Pons (tissue), 1 donor: ENCODE data around the gene HSDL1.

Source experiments
- DNase-seq: peaks from one replicate; pipeline ENCODE4 v3.0.0-alpha.2; 2016; ENCODE audit warnings: low spot score

The HSDL1 gene

DNA sequence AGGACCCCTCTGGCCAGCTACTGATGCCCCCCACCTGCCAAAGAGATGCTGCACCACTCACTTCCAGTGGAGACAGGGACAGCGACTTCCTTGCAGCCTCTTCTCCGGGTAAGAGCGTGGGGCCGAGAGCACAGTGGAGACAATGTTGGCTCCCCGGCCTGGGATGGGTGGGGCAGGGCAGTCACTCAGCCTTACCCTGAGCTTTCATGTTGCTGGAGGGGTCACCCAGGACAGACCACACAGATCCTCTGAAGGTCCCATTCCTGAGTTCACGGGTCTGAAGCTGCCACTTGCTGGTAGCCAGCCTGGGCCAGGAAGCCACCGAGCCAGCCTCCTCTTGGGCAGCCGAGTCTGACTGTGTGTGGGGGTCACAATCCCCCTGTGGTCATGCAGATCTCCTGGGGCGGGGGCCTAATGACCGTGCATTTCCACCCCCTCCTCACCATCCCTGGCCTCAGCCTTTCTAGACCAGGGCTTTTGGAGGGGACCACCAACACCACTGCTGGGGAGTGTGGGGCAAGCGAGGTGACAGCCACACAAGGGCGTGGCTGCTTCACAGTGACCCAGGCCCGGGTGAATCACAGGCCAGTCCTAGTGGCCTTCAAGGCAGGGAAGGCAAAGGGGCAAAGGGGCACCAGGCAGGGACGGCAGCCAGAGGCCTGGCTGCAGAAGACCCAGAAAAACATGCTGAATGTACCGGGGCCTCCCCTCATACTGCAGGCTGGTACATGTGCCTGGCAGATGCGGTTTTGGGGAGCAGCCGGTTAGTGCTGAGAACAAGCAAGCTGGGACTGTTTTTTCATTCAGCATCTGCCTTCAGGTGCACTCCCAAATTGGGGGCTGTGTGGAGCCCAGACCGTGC, 31.4 kb upstream of the HSDL1 start:
- no peak for DNase-seq

DNA sequence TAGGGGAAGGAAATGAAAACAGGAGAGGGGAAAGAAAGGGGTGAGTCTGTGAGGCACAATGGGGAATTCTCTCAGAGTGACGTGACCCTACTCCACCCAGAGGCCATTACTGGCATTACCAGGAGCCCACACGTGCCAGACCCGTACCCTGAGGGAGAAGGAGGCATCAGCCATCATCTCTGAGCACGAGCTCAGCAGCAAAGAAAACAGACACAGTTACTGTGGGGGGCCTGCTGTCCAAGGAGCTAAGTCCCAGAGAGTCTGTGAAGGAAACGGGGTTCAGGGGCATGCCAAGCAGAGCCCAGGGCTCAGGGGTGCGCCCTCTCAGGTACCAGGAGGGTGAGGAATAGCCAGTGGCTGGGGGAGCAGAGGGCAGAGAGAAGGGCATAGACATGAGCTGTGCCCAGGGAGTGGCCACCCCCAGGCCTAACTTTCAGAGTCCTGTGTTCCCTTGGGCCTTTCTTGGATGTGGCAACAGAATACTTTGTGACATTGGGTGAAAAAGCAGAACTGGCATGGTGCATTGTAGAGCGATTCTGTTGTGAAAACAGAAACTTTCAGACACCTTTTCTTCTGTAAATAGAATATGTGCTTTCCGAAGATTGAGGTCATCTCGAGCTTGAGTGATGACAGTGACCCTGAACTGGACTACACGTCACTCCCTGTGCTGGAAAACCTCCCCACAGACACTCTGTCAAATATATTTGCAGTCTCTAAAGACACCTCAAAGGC, 30.5 kb upstream of the HSDL1 start:
- DNase-seq, result peak; percentile 32

DNA sequence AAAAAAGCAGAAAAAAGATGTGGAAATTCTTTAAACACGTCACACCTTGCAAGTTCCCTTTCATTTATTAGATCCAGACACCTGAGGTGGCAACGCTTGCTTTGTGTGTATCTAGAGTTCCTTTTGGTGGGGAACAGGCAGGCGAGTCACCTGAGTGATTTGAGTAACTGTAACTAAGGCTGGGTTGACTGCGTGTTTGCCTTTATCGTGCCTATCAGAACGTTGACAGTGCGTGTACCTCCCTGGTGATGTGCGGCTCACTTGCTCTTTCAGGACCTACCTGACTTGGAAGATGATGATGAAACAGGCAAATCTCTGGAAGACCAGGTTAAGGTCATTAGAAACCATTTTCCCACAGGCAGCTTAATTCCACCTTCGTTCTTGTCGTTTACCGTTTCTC, 29.4 kb upstream of the HSDL1 start:
- no peak for DNase-seq

DNA sequence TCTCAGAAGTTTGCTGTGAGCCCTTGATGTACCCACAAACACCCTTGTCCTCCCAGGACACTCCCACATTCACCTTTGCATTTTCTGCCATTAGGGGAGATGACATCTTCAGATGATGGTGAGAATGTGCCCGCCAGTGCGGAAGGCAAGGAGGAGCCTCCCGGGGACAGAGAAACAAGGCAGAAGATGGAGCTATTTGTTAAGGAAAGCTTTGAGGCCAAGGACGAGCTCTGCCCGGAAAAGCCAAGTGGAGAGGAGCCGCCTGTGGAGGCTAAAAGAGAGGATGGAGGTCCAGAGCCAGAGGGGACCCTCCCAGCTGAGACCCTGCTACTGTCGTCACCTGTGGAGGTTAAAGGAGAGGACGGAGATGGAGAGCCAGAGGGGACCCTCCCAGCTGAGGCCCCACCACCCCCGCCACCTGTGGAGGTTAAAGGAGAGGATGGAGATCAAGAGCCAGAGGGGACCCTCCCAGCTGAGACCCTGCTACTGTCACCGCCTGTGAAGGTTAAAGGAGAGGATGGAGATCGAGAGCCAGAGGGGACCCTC, 24.9 kb upstream of the HSDL1 start:
- DNase-seq, result no peak

DNA sequence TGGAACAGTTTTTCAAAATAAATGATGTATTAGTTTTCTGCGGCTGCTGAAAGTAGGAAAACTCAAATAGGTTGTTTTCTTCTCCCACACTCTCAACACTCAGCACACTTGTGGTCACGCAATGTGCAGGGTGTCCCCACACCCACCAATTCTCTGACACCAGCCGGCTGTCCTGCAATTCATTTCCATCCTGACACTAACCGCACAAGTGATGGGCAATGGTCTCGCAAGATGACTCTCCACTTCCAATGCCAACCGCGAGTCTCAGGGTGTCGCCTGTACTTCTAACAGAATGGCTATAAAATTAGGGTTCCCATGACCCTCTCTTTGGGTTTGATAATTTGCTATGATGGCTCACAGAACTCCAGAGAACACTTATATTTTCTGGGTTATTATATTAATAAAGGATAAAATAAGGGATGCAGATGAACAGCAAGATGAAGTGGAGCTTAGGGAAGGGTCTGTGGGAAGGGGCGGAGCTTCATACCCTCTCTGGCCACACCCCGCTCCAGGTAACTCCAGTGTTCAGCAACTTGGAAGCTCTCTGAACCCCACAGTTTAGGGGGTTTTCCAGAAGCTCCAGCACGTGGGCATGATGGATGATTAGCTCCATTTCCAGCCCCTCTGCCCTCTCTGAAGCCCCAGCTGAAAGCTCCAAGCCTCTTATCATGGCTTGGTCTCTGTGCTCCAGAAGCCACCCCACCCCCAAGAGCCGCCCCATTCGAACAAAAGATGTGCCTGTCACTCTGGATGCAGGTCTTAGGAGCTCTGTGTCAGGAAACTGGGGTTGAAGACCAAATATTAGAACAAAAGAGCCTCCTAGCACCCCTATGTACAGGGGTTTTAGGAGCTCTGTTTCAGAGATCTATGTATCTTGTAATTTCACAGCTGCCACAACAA, 22.1 kb upstream of the HSDL1 start:
- DNase-seq, result no peak

DNA sequence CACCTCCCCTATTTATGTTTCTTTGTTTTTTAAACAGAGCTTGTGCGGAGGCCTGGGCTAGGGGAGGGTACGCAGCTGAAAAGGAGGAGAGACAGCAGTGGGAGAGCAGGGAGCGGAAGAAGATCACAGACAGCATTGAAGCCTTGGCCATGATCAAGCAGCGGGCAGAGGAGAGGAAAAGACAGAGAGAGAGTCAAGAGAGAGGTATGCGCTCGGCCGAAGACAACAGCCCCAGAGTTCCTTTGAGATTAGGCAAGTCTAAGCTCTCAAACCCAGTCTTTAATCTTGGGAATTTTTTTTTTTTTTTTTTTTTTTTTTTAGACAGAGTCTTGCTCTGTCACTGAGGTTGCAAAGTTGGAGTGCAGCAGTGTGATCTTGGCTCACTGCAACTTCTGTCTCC, 20.8 kb upstream of the HSDL1 start:
- no peak for DNase-seq

DNA sequence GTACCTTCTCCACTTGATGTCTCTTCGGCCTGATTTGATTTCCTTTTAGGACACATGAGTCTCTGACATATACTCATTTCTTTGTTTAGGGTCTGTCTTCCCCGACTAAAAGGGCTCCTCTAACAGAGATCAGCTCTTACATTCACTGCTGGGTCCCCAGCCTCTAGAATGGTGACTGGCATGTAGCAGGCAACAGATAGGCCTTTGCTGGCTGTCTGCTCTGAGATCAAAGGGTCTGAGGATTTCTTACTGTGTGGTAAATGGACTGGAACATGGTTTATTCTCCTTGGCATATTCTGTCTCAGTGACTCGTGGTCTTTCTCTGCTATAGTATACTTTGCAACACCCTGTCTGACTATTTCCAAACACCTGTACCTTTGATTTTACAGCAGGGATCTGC, 16.8 kb upstream of the HSDL1 start:
- DNase-seq, result no peak

DNA sequence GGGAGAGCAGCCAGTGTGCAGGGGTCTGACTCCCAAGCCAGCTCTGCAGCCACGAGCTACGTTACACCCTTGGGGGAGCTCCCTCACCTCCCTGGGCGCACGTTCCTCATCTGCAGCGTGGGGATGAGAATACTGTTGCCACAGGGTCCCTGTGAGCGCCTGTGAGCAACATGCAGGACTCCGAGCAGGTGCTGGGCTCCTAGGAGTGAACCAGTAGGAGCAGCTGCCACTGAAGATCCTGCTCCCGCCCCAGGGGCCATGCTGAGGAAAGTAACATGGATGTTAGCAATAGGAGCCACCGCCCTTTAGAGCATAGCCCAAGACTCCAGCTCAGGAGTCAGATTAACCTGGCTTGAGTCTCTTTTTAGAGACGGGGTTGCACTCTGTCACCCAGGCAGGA, 16.1 kb upstream of the HSDL1 start:
- DNase-seq, result no peak

DNA sequence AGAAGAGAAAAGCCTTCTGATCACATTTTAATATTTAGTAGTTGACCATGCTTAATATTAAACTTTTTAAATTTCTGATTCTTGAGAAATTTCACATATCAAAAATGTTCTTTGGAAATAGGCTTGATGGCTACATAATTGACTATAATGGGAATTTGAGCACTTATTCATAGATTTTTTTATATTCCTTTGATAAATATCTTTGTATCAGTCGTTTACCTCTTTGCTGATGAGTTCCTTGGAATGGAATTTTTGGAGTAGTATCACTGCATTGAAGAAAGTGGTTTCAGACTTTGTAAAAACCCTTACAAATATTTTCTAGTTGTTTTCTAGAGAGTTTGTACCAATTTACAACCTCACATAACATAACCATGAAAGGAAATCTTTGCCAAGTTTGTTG, 14.8 kb upstream of the HSDL1 start:
- DNase-seq, result no peak

DNA sequence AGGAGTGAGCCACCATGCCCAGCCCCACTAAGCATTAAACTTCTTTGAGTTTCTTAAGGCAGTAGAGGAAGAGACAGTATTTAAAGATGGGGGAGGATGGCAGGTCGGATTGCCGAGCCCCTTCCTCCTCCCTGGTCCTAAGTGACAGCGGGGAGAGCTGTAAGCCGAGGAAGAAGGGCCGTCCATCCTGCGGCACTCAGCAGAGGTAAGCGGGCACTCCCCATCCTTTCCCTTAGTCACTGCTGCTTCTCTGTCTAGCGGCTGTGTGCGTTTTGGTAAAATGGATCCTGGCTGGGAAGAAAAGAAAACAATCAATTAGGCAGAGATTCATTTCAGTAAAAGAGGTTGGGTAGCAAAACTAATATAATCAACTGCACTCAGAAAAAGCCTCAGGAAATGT, 14.0 kb upstream of the HSDL1 start:
- DNase-seq, result no peak

DNA sequence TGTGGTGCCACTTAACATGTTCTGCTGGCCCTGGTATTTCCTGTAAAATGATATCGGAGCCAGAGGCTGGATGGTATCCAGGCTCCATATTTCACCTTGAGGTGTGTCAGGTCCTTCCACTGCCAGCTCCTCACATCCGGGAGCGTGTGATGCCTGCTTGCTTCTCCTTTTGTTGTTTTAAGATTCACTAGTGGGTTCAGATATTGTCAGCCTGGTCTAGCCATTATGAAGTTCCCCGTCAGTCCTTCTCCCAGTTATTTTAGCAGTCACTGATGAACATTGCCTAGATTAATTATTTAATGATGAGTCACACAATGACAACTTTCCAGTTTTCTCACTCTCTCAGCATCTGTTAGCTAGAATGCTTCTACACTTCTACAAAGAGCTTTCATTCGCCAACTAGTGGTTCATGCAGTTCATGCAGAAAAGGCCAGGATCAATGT, 11.4 kb upstream of the HSDL1 start:
- no peak for DNase-seq

DNA sequence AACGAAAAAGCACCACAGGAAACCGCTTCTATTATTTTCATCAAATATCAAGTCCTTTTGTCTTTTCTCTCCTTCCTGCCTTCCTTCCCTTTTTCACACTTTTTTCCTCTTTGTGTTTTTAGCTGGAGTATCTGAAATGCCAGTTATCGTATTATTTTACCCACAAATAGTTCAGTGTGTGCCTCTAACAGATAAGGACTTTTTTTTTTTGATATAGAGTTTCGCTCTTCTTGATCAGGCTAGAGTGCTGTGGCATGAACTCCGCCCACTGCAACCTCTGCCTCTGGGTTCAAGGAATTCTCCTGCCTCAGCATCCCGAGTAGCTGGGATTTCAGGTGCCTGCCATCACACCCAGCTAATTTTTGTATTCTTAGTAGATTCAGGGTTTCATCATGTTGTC, 10.8 kb upstream of the HSDL1 start:
- DNase-seq, result no peak

DNA sequence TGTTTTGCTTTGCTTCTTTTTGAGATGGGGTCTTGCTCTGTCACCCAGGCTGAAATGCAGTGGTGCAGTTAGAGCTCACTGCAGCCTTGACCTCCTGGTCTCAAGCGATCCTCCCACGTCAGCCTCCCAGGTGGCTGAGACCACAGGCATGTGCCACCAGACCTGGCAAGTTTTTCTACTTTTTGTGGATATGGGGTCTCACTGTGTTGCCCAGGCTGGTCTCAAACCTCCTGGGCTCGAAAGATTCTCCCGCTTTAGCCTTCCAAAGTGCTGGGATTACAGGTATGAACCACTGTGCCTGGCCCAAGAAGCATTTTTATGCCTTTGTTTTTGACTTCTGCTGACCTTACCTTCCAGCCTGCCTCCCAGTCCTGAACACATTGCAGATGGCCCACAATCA, 10.2 kb upstream of the HSDL1 start:
- DNase-seq, result no peak

DNA sequence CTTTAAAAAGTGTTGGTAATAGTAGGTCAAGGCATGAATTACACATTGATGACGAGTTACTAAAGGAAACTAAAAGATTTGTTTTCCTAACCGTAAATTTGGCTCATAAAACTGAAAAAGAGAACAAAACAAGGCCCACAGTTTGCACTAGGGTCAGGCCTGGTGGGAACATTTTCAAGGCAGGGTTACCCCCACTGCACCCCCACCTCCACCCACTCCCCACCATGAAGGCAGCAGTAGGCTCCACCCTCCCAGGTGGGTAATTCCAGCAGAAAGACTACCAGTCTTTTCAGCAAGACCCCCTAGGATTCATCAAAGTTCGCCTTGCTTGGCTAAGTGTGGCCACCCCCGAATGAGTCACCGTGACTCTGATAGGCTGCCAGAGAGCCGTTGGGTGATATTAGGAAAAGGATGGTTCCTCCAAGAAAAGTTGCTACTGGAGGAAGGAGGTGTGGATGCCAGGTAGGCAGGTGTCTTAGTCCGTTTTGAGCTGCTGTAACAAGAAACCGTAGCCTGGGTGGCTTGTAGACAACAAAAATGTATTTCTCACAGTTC, 8.8 kb upstream of the HSDL1 start:
- no peak for DNase-seq

DNA sequence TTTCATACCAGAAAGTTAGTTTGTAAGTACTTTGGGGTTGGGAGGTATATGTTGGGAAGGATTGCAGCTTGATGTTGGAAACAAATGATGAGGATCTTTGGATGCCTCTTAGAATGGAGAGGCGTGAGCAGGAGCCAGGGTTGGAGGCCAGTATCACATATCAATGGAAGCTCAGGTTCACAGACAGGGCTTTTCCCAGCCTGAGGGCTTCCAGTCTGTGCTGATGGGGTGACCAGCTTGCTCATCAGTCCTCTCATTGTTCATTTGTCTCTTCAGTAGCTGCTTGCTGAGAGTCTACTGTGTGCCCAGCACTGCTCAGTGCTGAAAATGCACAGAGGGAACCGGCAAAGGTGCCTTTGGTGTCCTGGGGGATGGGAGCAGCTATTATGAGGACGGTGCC, 5.9 kb upstream of the HSDL1 start:
- no peak for DNase-seq

DNA sequence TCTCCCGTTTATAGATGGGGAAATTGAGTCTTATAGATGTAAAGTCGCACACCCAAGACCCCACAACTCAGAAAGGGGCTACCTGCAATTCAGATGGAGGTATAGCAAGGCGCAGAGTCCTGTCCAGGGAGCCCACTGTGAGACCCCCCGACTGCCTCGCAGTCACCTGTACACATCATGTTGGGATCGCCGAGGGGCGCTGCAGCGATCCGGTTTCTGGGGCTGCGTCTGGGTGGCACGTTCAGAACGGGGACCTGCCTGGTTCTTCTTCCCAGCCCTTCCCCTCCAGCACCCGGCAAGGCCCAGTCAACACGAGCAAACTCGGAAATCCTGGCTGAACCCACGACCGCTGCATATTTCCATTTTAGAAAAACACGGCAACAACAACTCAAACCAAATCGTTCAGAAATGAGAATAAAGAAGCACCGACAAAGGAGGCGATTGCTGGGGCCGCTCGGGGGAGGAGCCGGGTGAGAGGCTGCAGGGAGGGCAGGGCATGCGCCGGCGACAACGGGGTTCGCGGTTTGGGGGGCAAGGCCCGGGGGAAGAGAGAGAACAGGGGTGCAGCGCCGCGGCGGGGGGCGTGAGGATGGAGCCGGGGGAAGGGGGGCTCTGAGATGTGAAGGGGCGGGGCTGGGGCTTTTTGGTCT, 643 bp downstream of the HSDL1 start:
- DNase-seq, result no peak

DNA sequence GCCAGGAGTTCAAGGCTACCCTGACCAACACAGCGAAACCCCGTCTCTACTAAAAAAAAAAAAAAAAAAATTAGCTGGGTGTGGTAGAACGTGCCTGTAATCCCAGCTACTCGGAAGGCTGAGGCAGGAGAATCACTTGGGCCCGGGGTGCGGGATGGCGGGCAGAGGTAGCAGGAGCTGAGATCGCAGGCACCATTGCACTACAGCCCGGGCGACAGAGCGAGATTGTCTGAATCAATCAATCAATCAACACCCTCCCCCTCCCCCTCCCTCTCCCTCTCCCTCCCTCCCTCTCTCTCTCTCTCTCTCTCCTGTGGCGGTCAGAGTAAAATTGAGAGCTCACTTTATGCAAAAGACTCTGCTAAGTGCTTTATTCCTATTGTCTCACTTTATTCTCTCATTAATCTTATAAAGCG, 1.2 kb downstream of the HSDL1 start:
- DNase-seq, result no peak

DNA sequence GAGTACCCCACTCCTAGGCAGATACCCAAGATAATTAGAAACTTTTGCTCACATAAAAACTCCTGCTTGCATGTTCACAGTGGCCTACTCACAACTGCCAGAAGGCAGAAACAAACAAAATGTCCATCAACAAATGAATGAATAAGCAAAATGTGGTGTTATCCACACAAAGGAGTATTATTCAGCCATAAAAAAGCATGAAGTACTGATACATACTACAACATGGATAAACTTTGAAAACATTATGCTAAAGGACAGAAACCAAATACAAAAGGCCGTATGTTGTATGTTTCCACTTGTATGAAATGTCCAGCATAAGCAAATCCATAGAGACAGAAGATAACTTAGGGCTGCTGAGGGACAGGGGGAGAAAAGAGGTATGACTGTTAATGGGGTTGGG, 1.9 kb downstream of the HSDL1 start:
- no peak for DNase-seq

DNA sequence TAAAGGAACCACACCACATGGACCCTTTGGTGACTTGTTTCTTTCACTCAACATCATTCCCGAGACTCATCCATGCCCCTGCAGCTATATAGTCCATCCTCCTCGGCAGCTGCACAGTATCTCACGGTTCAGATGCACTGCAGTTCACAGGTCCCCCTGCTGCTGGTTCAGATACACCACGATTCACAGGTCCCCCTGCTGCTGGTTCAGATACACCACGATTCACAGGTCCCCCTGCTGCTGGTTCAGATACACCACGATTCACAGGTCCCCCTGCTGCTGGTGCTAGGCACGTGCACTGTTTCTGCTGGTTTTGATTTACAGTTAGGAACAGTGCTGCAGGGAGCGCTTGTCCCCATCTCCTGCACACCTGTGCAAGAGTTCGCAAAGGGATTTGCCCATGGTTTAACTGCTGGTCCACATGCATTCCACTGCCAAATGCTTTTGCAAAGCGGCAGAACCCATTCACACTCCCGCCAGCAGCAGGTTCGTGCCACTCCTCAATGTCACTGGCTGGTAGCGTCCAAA, 3.8 kb downstream of the HSDL1 start:
- DNase-seq, result no peak

DNA sequence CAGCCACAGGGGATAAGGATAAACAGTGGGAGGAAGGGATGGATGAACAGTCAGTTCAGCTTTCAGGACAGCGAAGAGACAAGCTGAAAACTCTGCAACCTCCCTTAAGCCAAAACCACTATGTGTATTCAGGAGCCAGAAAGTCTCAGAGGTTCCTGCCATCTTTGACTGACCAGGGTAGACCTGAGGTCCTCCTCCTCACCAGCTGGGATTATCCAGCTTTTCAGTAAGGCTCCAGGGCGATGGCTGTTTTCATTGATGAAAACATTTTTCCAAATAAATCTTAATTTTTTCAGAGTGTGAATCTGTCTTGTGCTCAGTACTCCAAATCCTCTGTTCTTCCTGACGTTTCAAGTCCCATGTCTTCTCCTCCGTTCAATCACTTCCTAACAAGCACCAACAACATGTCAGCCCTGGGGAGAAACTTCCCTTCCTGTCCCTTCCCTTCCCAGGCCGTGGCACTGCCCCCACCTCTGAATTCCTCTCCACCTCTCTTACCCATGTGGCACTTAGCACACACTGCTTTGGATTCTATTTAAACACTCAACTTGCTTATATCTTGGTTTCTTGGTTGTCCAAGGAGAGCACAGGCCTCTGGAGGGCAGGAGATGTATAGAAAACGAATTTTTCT, 5.2 kb downstream of the HSDL1 start:
- DNase-seq, result no peak
